Measurements from ENCODE around the gene PPP1R15B.

Gene PPP1R15B

GRCh38 chr1:204447190-204447589, 35.6 kb upstream of the PPP1R15B start:
- DNase-seq = no peak
- Histone ChIP-seq H3K9me3 (ENCODE audit: severe bottlenecking) (no peaks in the 10 kb centered on the region), H3K4me3 (ENCODE audit: low read depth, low read length) (no peak overlapping the region), H3K27me3 (ENCODE audit: insufficient read depth, low read depth, severe bottlenecking) (no peaks in the 10 kb centered on the region), H3K27ac (peak overlapping the region; percentile 59), H3K36me3 (no peaks in the 10 kb centered on the region)
- no peak for TF ChIP-seq CTCF (IDR thresholded peaks at IDR 0.05; ENCODE audit: low read depth, low read length)

- no peaks in the 10 kb centered on the region for H3K27me3 ChIP-seq (ENCODE audit: insufficient read depth, low read depth, severe bottlenecking)
- H3K9me3 ChIP-seq (ENCODE audit: severe bottlenecking) = no peaks in the 10 kb centered on the region
- peak overlapping the region; percentile 2; the same call in 1 of the 2 replicates for H3K4me3 ChIP-seq (ENCODE audit: low read depth, low read length)
- peak; percentile 100 for DNase-seq
- peak overlapping the region; percentile 59 for H3K27ac ChIP-seq
- H3K36me3 ChIP-seq = no peaks in the 10 kb centered on the region
- peak; percentile 100 for TF ChIP-seq CTCF (IDR thresholded peaks at IDR 0.05; ENCODE audit: low read depth, low read length)
These were observed 34.9 kb upstream of the PPP1R15B start for GRCh38 chr1:204446413-204447111.

- H3K27ac ChIP-seq = no peak overlapping the region
- no peaks in the 10 kb centered on the region for H3K9me3 ChIP-seq (ENCODE audit: severe bottlenecking)
- H3K27me3 ChIP-seq (ENCODE audit: insufficient read depth, low read depth, severe bottlenecking) = no peaks in the 10 kb centered on the region
- TF ChIP-seq CTCF (IDR thresholded peaks at IDR 0.05; ENCODE audit: low read depth, low read length) = peak; percentile 97
- peak; percentile 92 for DNase-seq
- H3K36me3 ChIP-seq = no peaks in the 10 kb centered on the region
- H3K4me3 ChIP-seq (ENCODE audit: low read depth, low read length) = no peak overlapping the region
These were observed 34.3 kb upstream of the PPP1R15B start for GRCh38 chr1:204445860-204446412.

- DNase-seq = no peak
- Histone ChIP-seq H3K27ac (no peak overlapping the region), H3K9me3 (ENCODE audit: severe bottlenecking) (no peaks in the 10 kb centered on the region), H3K27me3 (ENCODE audit: insufficient read depth, low read depth, severe bottlenecking) (no peaks in the 10 kb centered on the region), H3K36me3 (no peaks in the 10 kb centered on the region), H3K4me3 (ENCODE audit: low read depth, low read length) (no peak overlapping the region)
- TF ChIP-seq CTCF (IDR thresholded peaks at IDR 0.05; ENCODE audit: low read depth, low read length) = no peak
These were observed 32.4 kb upstream of the PPP1R15B start for GRCh38 chr1:204443871-204444581.

GRCh38 chr1:204443260-204443619, 31.6 kb upstream of the PPP1R15B start:
- no peak for TF ChIP-seq CTCF (IDR thresholded peaks at IDR 0.05; ENCODE audit: low read depth, low read length)
- Histone ChIP-seq H3K36me3 (no peaks in the 10 kb centered on the region), H3K9me3 (ENCODE audit: severe bottlenecking) (no peaks in the 10 kb centered on the region), H3K27me3 (ENCODE audit: insufficient read depth, low read depth, severe bottlenecking) (no peaks in the 10 kb centered on the region), H3K27ac (peak overlapping the region; percentile 29; the same call in 1 of the 2 replicates), H3K4me3 (ENCODE audit: low read depth, low read length) (no peak overlapping the region)
- no peak for DNase-seq
